Upper lobe of left lung (tissue), 6 donors: ENCODE measurements around the gene TBC1D8B. TPM values are rescaled to one million over a fixed set of nuclear protein-coding genes. Genes with fewer than 3 reads are reported as not detected.
"Not testable (repeated sequence)": the region's sequence is repeated elsewhere in the genome, so short reads cannot be mapped to it uniquely, and the experiment has no call there.

Experiments used
- ATAC-seq, 2 donors: fragments of 200-7000 bp; cut with Tn5 transposase; one replicate each; pipeline ENCODE4 v1.9.1; 2022; ENCODE audit warnings: mild to moderate bottlenecking in 2 of 2, moderate library complexity in 2 of 2; ENCODE audit not compliant: low FRiP score in 2 of 2
- DNase-seq, 2 donors: peaks; one replicate each; pipeline ENCODE4 v3.0.0-alpha.2; 2019 to 2020
- H3K27ac ChIP-seq, 4 donors: fragments of 200-600 bp; sonication (generic); one replicate each; pipeline ENCODE4 v1.5.1; 2016 to 2019
- H3K27me3 ChIP-seq, 4 donors: fragments of 200-600 bp; sonication (generic); one replicate each; pipeline ENCODE4 v1.5.1; 2017 to 2019
- H3K36me3 ChIP-seq, 4 donors: fragments of 200-600 bp; sonication (generic); one replicate each; pipeline ENCODE4 v1.5.1; 2016 to 2019
- H3K4me1 ChIP-seq, 4 donors: fragments of 200-600 bp; sonication (generic); one replicate each; pipeline ENCODE4 v1.5.1; 2018 to 2019
- H3K4me3 ChIP-seq, 4 donors: fragments of 200-600 bp; sonication (generic); one replicate each; pipeline ENCODE4 v1.5.1; 2017 to 2019; ENCODE audit warnings: mild to moderate bottlenecking in 2 of 4, moderate library complexity in 1 of 4
- H3K9me3 ChIP-seq, 4 donors: fragments of 200-600 bp; sonication (generic); one replicate each; pipeline ENCODE4 v1.5.1; 2018 to 2019
- EP300 ChIP-seq, 4 donors: sonication (generic); formaldehyde crosslinking; IDR thresholded peaks; one replicate each; pipeline ENCODE4 v1.5.1; 2017; ENCODE audit warnings: antibody characterized with exemption in 4 of 4, control low read depth in 2 of 4
- POLR2A ChIP-seq, 4 donors: fragments of 450-650 bp; IDR thresholded peaks; one replicate each; pipeline ENCODE4 v1.5.1; 2016 to 2017; ENCODE audit warnings: antibody characterized with exemption in 4 of 4, mild to moderate bottlenecking in 2 of 4
- POLR2AphosphoS5 ChIP-seq, 2 donors: sonication (generic); formaldehyde crosslinking; IDR thresholded peaks; one replicate each; pipeline ENCODE4 v1.5.1; 2017; ENCODE audit warnings: antibody characterized with exemption in 2 of 2
- WGBS, 2 donors: methylation state at CpG; one replicate each; pipeline ENCODE4 v1.1.5; 2017 to 2018; 5-methylcytosine and 5-hydroxymethylcytosine counted together
- total RNA-seq, 6 donors: library from RNA; depleted of rRNA in 4 of 6; stranded (reverse); fragments of >200 nt in 4 of 6; gene quantifications; one replicate each; pipeline versions ENCODE4 v1.1.0 to v1.2.1, GENCODE V29; 2016 to 2021
- TF ChIP-seq, protein P1 (sequence below), 6 experiments: fragments of 450-650 bp in 4 of 6; fragments of 200-600 bp in 2 of 6; sonication (generic) in 2 of 6; IDR thresholded peaks; one replicate each; pipeline ENCODE4 v1.5.1; 2016 to 2019; ENCODE audit warnings: antibody characterized with exemption in 6 of 6
- donor health status: DM: no; HTN: no; CAD: no; lungs with moderate emphysema.
- donor health status: DM: no; HTN: yes; CAD: no; lungs with severe emphysema.

Gene TBC1D8B
- total RNA-seq, 6 donors from 2014 or later: 4.4 to 13.3 (median 6.0) TPM

DNA sequence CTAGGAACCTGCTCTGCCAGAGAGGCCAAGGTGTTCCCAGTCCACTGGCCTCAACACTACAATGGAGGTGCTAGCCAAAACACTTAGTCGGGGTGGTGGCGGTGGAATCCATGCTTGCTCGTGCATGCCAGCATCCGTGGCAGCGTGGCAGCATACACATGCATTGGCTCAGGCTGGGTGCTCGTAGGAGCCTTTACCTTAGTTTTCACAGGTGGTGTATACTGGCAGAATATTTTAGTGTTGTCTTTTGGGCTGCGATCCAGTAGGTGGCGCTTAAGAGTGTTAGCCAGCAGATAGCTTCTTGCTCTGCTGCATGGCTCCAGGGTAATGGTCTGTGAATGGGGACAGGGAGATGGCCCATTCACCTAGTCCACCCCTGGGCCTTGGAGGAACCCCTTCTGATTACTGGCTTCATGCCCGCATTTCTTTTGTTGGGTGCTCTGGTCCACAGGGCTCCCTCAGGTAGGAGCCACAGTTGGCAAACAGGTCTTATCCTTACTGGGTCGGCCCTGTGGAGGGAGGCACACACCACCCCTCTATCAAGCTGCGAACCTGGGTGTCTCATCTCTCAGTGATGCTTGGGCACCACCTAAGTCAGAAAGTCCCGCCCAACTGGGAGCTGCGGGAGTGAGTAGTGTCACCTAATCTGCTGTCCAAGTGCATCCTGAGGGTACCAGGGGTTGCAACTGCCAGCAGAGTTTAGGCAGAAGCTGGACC lies 60.7 kb downstream of the TBC1D8B start:
- no peak for ATAC-seq

GRCh38 chrX:106863697-106864096 lies 61.2 kb downstream of the TBC1D8B start:
- ATAC-seq (no peak), DNase-seq (peak in 1 of 2 donors; percentile 30)
- Histone ChIP-seq H3K27me3 (no peaks in the 10 kb centered on the region), H3K36me3 (peaks cover 0 to 2% (median 0%) of the 10 kb centered on the region in 4 donors), H3K4me3 (no peak overlapping the region), H3K4me1 (no peaks in the 10 kb centered on the region), H3K27ac (no peak overlapping the region), H3K9me3 (no peaks in the 10 kb centered on the region)
- 83% methylated on average over 9 of the region's 9 CpGs; no CpG with 5 or more reads in 1 of the 2 donors for WGBS, 2 donors
- TF ChIP-seq EP300 (IDR thresholded peaks at IDR 0.05) (no peak), POLR2A (IDR thresholded peaks at IDR 0.05) (no peak), POLR2AphosphoS5 (IDR thresholded peaks at IDR 0.05) (no peak)
- TF ChIP-seq, protein P1, sequence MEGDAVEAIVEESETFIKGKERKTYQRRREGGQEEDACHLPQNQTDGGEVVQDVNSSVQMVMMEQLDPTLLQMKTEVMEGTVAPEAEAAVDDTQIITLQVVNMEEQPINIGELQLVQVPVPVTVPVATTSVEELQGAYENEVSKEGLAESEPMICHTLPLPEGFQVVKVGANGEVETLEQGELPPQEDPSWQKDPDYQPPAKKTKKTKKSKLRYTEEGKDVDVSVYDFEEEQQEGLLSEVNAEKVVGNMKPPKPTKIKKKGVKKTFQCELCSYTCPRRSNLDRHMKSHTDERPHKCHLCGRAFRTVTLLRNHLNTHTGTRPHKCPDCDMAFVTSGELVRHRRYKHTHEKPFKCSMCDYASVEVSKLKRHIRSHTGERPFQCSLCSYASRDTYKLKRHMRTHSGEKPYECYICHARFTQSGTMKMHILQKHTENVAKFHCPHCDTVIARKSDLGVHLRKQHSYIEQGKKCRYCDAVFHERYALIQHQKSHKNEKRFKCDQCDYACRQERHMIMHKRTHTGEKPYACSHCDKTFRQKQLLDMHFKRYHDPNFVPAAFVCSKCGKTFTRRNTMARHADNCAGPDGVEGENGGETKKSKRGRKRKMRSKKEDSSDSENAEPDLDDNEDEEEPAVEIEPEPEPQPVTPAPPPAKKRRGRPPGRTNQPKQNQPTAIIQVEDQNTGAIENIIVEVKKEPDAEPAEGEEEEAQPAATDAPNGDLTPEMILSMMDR (IDR thresholded peaks at IDR 0.05): no peak

More for the DNA sequence above, 60.7 kb downstream of the TBC1D8B start:
- TF ChIP-seq, protein P1 (IDR thresholded peaks at IDR 0.05): peak in 2 of 6 experiments; percentile 20 to 23
- TF ChIP-seq POLR2A (IDR thresholded peaks at IDR 0.05): no peak
- Histone ChIP-seq H3K36me3 (peaks cover 0 to 2% (median 0%) of the 10 kb centered on the region in 4 donors), H3K27me3 (no peaks in the 10 kb centered on the region), H3K27ac (no peak overlapping the region), H3K4me3 (no peak overlapping the region), H3K9me3 (no peaks in the 10 kb centered on the region), H3K4me1 (no peaks in the 10 kb centered on the region)
- peak in 1 of 2 donors; percentile 11 for DNase-seq
- WGBS, 2 donors: 52 to 83% methylated on average over 6 to 13 of the region's 13 CpGs

DNA sequence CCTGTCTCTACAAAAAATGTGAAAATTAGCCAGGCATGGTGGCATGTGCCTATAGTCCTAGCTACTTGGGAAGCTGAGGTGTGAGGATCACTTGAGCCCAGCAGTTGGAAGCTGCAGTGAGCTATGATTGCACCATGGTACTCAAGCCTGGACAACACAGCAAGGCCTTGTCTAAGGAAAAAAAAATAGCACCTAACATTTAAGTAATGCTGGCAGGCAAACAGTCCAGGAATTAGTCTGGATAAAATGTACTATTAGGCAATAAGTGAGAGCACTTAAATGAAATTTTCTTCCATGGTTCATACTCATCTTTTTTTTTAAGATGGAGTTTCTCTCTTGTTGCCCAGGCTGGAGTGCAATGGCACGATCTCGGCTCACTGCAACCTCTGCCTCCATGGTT lies 70.3 kb downstream of the TBC1D8B start:
- H3K36me3 ChIP-seq, ATAC-seq, H3K4me3 ChIP-seq, DNase-seq, H3K9me3 ChIP-seq, H3K27ac ChIP-seq, H3K27me3 ChIP-seq, H3K4me1 ChIP-seq: not testable (repeated sequence)
- 78 to 100% methylated on average over 2 of the region's 2 CpGs for WGBS, 2 donors

DNA sequence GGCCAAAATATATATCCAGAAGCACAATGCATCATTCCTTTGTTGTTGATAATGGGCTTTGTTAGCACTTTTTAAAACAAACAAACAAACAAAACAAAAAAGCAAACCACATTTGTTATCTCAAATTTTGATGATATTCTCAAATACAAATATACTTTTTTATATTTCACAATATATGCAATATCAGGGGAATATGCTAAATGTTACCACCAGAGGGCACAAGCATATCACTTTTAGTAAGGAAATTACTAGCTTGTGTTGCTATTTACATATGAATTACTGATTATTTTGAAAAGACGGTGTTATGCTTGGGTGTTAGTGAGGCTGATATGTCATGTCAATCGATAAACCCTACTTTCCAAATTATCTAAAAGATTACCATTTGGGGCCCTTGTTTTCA lies 71.6 kb downstream of the TBC1D8B start:
- no peaks in the 10 kb centered on the region for H3K4me1 ChIP-seq
- no peaks in the 10 kb centered on the region for H3K9me3 ChIP-seq
- no peaks in the 10 kb centered on the region for H3K27me3 ChIP-seq
- WGBS, 2 donors: 52 to 58% methylated on average over 2 of the region's 2 CpGs
- H3K36me3 ChIP-seq: no peaks in the 10 kb centered on the region
- ATAC-seq: no peak
- no peak overlapping the region for H3K27ac ChIP-seq
- DNase-seq: no peak
- TF ChIP-seq, protein P1 (IDR thresholded peaks at IDR 0.05): peak; percentile 37 to 65 (median 46)
- TF ChIP-seq POLR2A (IDR thresholded peaks at IDR 0.05): no peak
- no peak overlapping the region for H3K4me3 ChIP-seq

GRCh38 chrX:106875151-106875550 lies 72.7 kb downstream of the TBC1D8B start:
- H3K36me3 ChIP-seq: no peaks in the 10 kb centered on the region
- DNase-seq (no peak), ATAC-seq (no peak)
- TF ChIP-seq POLR2AphosphoS5 (IDR thresholded peaks at IDR 0.05) (no peak), EP300 (IDR thresholded peaks at IDR 0.05) (no peak), POLR2A (IDR thresholded peaks at IDR 0.05) (no peak)
- TF ChIP-seq, protein P1 (IDR thresholded peaks at IDR 0.05): no peak
- H3K4me1 ChIP-seq: no peaks in the 10 kb centered on the region
- H3K27me3 ChIP-seq: no peaks in the 10 kb centered on the region
- 82 to 89% methylated on average over 1 of the region's 1 CpG for whole genome bisulfite sequencing, 2 donors
- no peaks in the 10 kb centered on the region for H3K9me3 ChIP-seq
- H3K27ac ChIP-seq: no peak overlapping the region
- H3K4me3 ChIP-seq: no peak overlapping the region
